ENCODE measurements around the gene DNPH1. TPM values are rescaled to one million over a fixed set of nuclear protein-coding genes. Genes with fewer than 3 reads are reported as not detected.

The DNPH1 gene, protein sequence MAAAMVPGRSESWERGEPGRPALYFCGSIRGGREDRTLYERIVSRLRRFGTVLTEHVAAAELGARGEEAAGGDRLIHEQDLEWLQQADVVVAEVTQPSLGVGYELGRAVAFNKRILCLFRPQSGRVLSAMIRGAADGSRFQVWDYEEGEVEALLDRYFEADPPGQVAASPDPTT
- total RNA-seq: 30.5 and 51.6 TPM in 2 replicates

DNA sequence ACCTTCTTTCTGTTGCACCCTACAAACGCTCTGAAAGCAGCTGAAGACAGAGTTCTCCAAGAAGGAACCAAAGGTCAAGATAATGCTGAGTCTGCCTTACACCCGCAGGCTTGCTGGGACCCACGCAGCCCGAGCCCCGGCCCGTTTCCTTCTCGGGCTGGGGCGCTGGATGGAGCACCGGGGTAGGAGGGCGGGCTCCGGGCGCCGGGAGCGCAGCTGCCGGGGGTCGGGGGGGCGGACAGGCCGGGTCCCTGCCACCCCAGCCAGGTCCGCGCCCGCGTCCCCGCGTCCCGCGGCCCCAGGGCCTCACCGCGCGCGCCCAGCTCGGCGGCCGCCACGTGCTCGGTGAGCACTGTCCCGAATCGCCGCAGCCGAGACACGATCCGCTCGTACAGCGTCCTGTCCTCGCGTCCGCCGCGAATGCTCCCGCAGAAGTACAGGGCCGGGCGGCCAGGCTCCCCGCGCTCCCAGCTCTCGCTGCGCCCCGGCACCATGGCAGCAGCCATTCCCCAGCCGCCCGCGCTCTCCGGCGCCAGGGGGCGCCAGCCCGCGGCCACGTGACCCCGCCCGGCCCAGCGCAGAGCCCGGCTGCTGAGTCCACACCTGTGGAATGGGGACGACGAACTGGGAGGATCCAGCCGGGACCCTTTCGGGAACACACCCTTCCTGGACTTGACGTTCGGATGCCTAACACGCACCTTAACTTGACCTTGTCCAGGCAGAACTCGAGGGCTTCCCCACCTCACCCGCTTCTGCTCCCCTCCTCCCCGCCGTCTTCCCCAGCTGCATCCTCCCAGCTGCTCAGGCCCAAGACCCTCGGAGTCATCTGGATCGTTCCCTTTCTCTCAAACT lies at the start of gene DNPH1:
Gene DNPH1, minus strand, starts transcription at position 531 of the 852 bp plus-strand sequence. Its CDS starts 25 bp downstream, at position 506.

GRCh38 chr6:43242908-43243663 lies 13.8 kb upstream of the DNPH1 start, which contains the start of gene TTBK1:
TTBK1 (plus strand) TSS chr6:43243481; CDS start chr6:43246661, 3,180 bp downstream.

DNA sequence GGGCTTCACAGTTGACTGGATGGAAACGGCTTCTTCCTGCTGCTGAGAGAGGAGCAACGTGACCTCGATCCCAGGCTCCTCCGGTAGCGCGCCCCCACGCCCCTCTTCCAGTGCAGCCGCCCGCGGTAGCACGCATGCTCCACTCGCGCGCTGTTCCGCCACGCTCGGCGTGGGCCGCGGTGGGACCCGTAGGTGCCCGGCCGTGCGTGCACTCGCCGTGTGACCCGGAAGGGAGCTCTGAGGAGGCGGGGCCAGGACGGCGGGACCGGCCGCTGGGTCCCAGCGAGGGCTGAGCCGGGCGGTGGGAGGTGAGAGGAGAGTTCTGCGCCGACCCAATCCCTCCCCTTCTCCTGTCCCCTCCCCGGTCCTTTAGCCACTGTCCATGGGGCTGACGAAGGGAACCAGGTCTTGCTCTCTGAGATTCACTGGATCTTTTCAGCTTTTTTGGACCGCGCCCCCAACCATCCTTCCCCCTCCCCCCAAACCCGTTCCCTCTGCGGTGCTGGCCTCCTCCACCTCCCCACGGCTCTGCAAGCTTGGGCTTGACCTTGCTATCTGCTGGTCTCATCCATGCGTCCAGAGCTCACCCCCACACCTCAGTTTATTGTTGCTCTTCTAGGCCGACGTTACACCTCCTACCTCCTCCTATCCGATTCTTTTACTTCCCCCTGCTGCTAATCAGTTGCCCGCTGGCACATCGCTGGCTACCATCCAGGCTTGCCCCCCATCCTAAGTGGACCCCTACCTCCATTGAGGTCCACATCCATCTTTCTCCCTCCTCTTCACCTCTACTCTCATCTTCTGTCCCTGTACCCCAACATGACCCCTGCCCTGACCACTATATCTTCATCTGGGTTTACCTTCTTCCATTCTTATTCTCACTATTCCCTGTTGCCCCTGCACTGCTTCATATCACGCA lies 47.1 kb downstream of the DNPH1 start, which contains the start of gene CUL9:
Gene CUL9, plus strand, starts transcription at position 255 of the 919 bp plus-strand sequence. CDS start 2,115 bp downstream, outside the sequence.

Other genes with a start within 250 kb of the DNPH1 start
- gene PPP2R5D, start 244.9 kb downstream of the DNPH1 start, total RNA-seq: 60.4 and 63.3 TPM in 2 replicates
- gene MEA1, start 215.5 kb downstream of the DNPH1 start, total RNA-seq: 43.7 and 50.7 TPM in 2 replicates
- gene KLHDC3, start 215.2 kb downstream of the DNPH1 start, total RNA-seq: 85.1 and 93.1 TPM in 2 replicates
- gene RRP36, start 207.9 kb downstream of the DNPH1 start, total RNA-seq: 104 and 118 TPM in 2 replicates
- gene CUL7, start 175.6 kb downstream of the DNPH1 start, total RNA-seq: 22.8 and 23.7 TPM in 2 replicates
- gene MRPL2, start 170.0 kb downstream of the DNPH1 start, total RNA-seq: 24.6 and 25.9 TPM in 2 replicates
- 11.2 and 11.8 TPM in 2 replicates for gene KLC4, start 169.8 kb downstream of the DNPH1 start, total RNA-seq
- gene PTK7, start 153.2 kb downstream of the DNPH1 start, total RNA-seq: 2.7 and 2.8 TPM in 2 replicates
- gene SRF, start 58.2 kb downstream of the DNPH1 start, total RNA-seq: 22.5 and 28.9 TPM in 2 replicates
- gene CUL9, start 47.3 kb downstream of the DNPH1 start, total RNA-seq: 23.3 and 26.6 TPM in 2 replicates
- gene TTBK1, start 14.0 kb upstream of the DNPH1 start, total RNA-seq: under 0.01 and 0.14 TPM in 2 replicates
- not detected in 2 replicates for gene SLC22A7, start 68.8 kb upstream of the DNPH1 start, total RNA-seq
- not detected in 2 replicates for gene CRIP3, start 79.3 kb upstream of the DNPH1 start, total RNA-seq
- gene ZNF318, start 140.2 kb upstream of the DNPH1 start, total RNA-seq: 12.1 and 13.8 TPM in 2 replicates
- gene ABCC10, start 198.1 kb upstream of the DNPH1 start, total RNA-seq: 21.7 and 22.8 TPM in 2 replicates
- gene DLK2, start 226.1 kb upstream of the DNPH1 start, total RNA-seq: 0.22 and 0.27 TPM in 2 replicates
- 12.6 and 15.6 TPM in 2 replicates for gene TJAP1, start 248.1 kb upstream of the DNPH1 start, total RNA-seq

Data from thoracic aorta endothelial cell (primary cell).